ENCODE measurements around the gene MICAL2. TPM values are rescaled to one million over a fixed set of nuclear protein-coding genes. Genes with fewer than 3 reads are reported as not detected.

Gene MICAL2
- total and polyA plus RNA-seq, 3 experiments from 2014 or later = 32.4 to 147 (median 146) TPM

DNA sequence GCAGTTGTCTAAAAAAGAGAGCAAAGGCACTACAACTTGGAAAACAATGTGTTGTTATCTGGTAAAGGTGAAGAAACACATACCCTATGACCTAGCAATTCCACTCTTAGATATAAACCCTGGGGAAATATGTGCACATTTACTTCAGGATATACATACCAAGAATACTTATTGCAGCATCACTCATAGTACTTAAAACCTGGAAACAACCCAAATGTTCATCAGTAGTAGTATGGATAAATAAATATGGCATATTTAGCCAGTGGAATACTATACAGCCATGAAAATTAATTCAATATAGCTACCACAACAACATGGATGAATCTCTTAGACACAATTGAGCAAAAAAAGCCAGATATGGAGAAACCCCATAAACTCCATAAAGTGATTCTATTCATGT lies 26.1 kb upstream of the MICAL2 start:
- Mint-ChIP-seq H3K9me3 (peaks cover 0 to 3% (median 0%) of the 10 kb centered on the region in 5 donors), H3K36me3 (no peaks in the 10 kb centered on the region), H3K4me1 (peaks cover 50 to 53% (median 50%) of the 10 kb centered on the region in 3 donors), H3K27ac (peak overlapping the region in 1 of 8 donors; percentile 53), H3K27me3 (no peaks in the 10 kb centered on the region), H3K4me3 (peak overlapping the region in 1 of 7 donors; percentile 58)
- no peaks in the 10 kb centered on the region for H3K36me3 ChIP-seq (ENCODE audit: insufficient read depth, low read length)
- no peaks in the 10 kb centered on the region for H3K27me3 ChIP-seq (ENCODE audit: insufficient read depth, low read length, poor library complexity, severe bottlenecking)
- H3K4me3 ChIP-seq (ENCODE audit: low read length) = no peak overlapping the region
- CTCF ChIA-PET = no interaction called here
- no peak for DNase-seq
- H3K9me3 ChIP-seq (ENCODE audit: low read length) = no peaks in the 10 kb centered on the region
- POLR2A ChIA-PET = interaction anchor here (0.7 kb wide), 1 partner anchor 9 kb away, joined by 4 read pairs; no protein-coding TSS in a partner anchor
- peaks cover 41% of the 10 kb centered on the region for H3K4me1 ChIP-seq (ENCODE audit: insufficient read depth, low read length)
- no peak overlapping the region for H3K27ac ChIP-seq (ENCODE audit: low read depth, low read length)

DNA sequence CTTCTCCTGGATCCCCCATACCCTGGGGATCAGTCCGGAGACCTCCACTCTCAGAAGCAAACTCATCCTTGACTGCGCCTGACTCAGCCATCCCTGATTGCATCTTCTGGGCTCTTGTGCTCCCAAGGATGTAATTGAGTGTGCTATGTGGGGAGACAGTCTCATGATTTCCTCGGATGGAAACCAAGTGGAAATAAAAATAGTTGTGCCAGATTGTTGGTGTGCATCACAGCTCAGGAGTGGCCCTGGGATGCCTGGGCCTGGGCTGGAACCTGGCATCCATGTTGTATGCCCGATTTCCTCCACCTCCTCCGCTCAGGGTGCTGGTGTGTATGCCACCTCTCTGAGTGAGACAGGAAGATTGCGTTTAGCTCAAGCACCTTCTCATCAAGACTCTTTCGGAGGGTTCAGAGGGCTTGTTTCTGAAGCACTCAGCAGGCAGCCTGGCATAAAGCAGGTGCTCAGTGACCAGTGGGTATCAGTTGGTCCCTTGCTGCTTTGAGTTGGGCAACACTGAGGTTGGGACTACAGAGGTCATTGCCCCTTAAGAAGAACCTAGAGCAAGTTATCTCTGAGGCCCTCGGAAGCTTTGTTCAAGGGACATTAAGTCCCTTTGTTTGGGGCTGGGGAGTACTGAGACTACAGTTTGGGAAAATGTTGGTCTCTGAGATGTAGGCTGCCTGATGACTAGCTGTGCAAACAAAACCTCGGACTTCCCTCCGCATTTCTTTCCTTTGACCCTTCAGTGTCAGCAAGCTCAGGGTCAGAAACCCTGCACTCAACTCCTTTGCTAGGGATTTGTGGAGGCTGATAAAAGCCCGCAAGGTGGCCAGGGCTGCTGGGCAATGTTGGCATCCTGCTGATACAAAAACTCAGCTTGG lies 24.8 kb upstream of the MICAL2 start:
- Histone ChIP-seq H3K36me3 (ENCODE audit: insufficient read depth, low read length) (no peaks in the 10 kb centered on the region), H3K27me3 (ENCODE audit: insufficient read depth, low read length, poor library complexity, severe bottlenecking) (no peaks in the 10 kb centered on the region), H3K4me1 (ENCODE audit: insufficient read depth, low read length) (peaks cover 54% of the 10 kb centered on the region), H3K9me3 (ENCODE audit: low read length) (no peaks in the 10 kb centered on the region), H3K4me3 (ENCODE audit: low read length) (no peak overlapping the region), H3K27ac (ENCODE audit: low read depth, low read length) (no peak overlapping the region)
- ChIA-PET CTCF (interaction anchor here (1.5 to 4.8 kb wide), 5 partner anchors 15 to 151 kb away, joined by 3 to 22 read pairs (median 9); no protein-coding TSS in a partner anchor), POLR2A (no interaction called here)
- Mint-ChIP-seq H3K27me3 (no peaks in the 10 kb centered on the region), H3K4me1 (peaks cover 62 to 67% (median 64%) of the 10 kb centered on the region in 3 donors), H3K9me3 (peaks cover 0 to 3% (median 0%) of the 10 kb centered on the region in 5 donors), H3K36me3 (no peaks in the 10 kb centered on the region), H3K4me3 (peak overlapping the region; percentile 48 to 92 (median 78)), H3K27ac (peak overlapping the region in 7 of 8 donors; percentile 3 to 94 (median 86))
- DNase-seq = no peak

DNA sequence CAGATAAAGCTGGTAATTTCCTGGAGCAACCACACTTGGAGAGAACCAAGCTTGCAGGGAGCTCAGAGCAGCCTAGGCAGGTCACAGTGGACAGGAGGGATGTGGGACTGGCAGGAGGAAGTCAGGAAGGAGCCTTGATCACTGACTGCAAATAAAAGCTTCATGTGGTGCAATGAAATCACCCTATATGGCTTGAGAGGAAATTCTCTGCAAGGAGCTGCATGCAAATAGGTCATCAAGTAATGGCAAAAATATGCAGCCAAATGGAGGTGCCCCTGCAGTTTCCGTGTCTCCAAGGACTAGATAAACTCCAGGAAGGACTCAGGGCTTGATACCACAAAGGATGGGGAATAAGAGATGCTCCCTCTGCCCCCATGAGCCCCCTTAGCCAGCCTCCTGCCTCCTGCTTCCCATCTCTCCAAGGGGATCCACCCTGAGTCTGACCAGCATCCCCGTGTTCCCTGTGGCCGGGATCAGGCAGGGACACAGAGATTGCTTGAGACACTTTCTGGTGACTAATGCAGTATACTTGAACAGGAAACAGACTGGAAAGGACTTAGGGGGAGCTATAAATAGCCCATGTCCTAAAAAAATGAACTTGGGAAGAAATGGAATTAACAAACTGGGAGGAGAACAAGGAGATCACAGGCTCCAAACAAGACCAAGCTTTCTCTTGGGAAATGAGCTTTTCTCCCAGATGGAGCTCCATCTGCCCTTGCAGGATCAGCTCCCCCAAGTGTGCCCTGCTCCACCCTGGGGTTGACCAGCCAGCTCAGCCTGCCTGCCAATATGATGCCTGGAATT lies 23.9 kb upstream of the MICAL2 start:
- Mint-ChIP-seq H3K9me3 (peaks cover 0 to 3% (median 0%) of the 10 kb centered on the region in 5 donors), H3K27ac (peak overlapping the region; percentile 66 to 94 (median 90)), H3K4me1 (peaks cover 68 to 74% (median 72%) of the 10 kb centered on the region in 3 donors), H3K27me3 (no peaks in the 10 kb centered on the region), H3K4me3 (peak overlapping the region; percentile 48 to 92 (median 78)), H3K36me3 (no peaks in the 10 kb centered on the region)
- H3K4me3 ChIP-seq (ENCODE audit: low read length) = peak overlapping the region; percentile 19
- H3K9me3 ChIP-seq (ENCODE audit: low read length) = no peaks in the 10 kb centered on the region
- no peaks in the 10 kb centered on the region for H3K36me3 ChIP-seq (ENCODE audit: insufficient read depth, low read length)
- CTCF ChIA-PET = interaction anchor here (1.3 to 4.8 kb wide), 7 partner anchors 16 to 150 kb away, joined by 3 to 22 read pairs (median 6); no protein-coding TSS in a partner anchor
- peaks cover 60% of the 10 kb centered on the region for H3K4me1 ChIP-seq (ENCODE audit: insufficient read depth, low read length)
- POLR2A ChIA-PET = no interaction called here
- no peak for DNase-seq
- no peaks in the 10 kb centered on the region for H3K27me3 ChIP-seq (ENCODE audit: insufficient read depth, low read length, poor library complexity, severe bottlenecking)
- H3K27ac ChIP-seq (ENCODE audit: low read depth, low read length) = no peak overlapping the region

- Mint-ChIP-seq H3K27ac (peak overlapping the region; percentile 66 to 94 (median 90)), H3K4me3 (peak overlapping the region; percentile 48 to 92 (median 78)), H3K36me3 (no peaks in the 10 kb centered on the region), H3K9me3 (peaks cover 0 to 3% (median 0%) of the 10 kb centered on the region in 5 donors), H3K4me1 (peaks cover 74 to 81% (median 80%) of the 10 kb centered on the region in 3 donors), H3K27me3 (no peaks in the 10 kb centered on the region)
- Histone ChIP-seq H3K4me1 (ENCODE audit: insufficient read depth, low read length) (peaks cover 66% of the 10 kb centered on the region), H3K36me3 (ENCODE audit: insufficient read depth, low read length) (no peaks in the 10 kb centered on the region), H3K27ac (ENCODE audit: low read depth, low read length) (no peak overlapping the region), H3K27me3 (ENCODE audit: insufficient read depth, low read length, poor library complexity, severe bottlenecking) (no peaks in the 10 kb centered on the region), H3K9me3 (ENCODE audit: low read length) (no peaks in the 10 kb centered on the region), H3K4me3 (ENCODE audit: low read length) (peak overlapping the region; percentile 19)
- CTCF ChIA-PET = interaction anchor here (0.9 to 4.8 kb wide), 12 partner anchors 12 to 194 kb away, joined by 3 to 22 read pairs (median 4); no protein-coding TSS in a partner anchor
- DNase-seq = peak; percentile 16 to 72 (median 44)
- POLR2A ChIA-PET = interaction anchor here (0.7 to 1.1 kb wide), 4 partner anchors 27 to 1582 kb away, joined by 3 to 4 read pairs (median 3); no protein-coding TSS in a partner anchor
Observed at GRCh38 chr11:12087075-12088004, 23.1 kb upstream of the MICAL2 start.

DNA sequence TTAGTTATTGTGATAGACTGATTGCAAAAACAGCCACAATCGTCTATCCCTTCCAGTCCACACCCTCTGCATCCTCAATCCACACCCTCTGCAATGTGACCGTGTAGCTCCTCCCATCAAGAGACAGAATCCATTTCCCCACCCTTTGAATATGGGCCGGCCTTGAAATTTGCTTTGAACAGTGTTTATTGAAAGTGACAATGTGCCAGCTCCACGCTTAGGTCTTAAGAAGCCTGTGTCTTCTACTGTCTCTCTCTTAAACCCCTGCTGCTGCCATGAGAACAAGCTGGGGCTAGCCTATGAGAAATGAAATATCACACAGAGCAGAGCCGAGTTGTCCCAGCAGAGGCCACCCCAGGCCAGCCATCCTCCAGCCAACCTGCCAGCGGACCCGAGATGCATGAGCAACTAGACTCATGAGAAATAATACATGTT lies 22.3 kb upstream of the MICAL2 start:
- peaks cover 0 to 3% (median 0%) of the 10 kb centered on the region in 5 donors for H3K9me3 Mint-ChIP-seq
- H3K27ac Mint-ChIP-seq = peak overlapping the region; percentile 66 to 94 (median 90)
- no peak overlapping the region for H3K27ac ChIP-seq (ENCODE audit: low read depth, low read length)
- H3K27me3 ChIP-seq (ENCODE audit: insufficient read depth, low read length, poor library complexity, severe bottlenecking) = no peaks in the 10 kb centered on the region
- ChIA-PET POLR2A (interaction anchor here (0.8 to 1.1 kb wide), 2 partner anchors 136 to 1581 kb away, joined by 3 read pairs; no protein-coding TSS in a partner anchor), CTCF (interaction anchor here (0.6 to 4.8 kb wide), 10 partner anchors 11 to 1830 kb away, joined by 3 to 22 read pairs (median 4); no protein-coding TSS in a partner anchor)
- H3K9me3 ChIP-seq (ENCODE audit: low read length) = no peaks in the 10 kb centered on the region
- no peaks in the 10 kb centered on the region for H3K36me3 Mint-ChIP-seq
- H3K4me3 ChIP-seq (ENCODE audit: low read length) = peak overlapping the region; percentile 14
- DNase-seq = peak in 1 of 5 donors; percentile 19
- H3K36me3 ChIP-seq (ENCODE audit: insufficient read depth, low read length) = no peaks in the 10 kb centered on the region
- peaks cover 74 to 81% (median 80%) of the 10 kb centered on the region in 3 donors for H3K4me1 Mint-ChIP-seq
- no peaks in the 10 kb centered on the region for H3K27me3 Mint-ChIP-seq
- peaks cover 66% of the 10 kb centered on the region for H3K4me1 ChIP-seq (ENCODE audit: insufficient read depth, low read length)
- H3K4me3 Mint-ChIP-seq = peak overlapping the region; percentile 48 to 92 (median 78)

GRCh38 chr11:12088531-12088930 lies 21.9 kb upstream of the MICAL2 start:
- POLR2A ChIA-PET = no interaction called here
- Mint-ChIP-seq H3K27ac (peak overlapping the region in 5 of 8 donors; percentile 55 to 91 (median 63)), H3K4me3 (peak overlapping the region in 6 of 7 donors; percentile 34 to 92 (median 53)), H3K9me3 (peaks cover 0 to under 1% (median 0%) of the 10 kb centered on the region in 5 donors), H3K36me3 (no peaks in the 10 kb centered on the region), H3K4me1 (peaks cover 73 to 81% (median 78%) of the 10 kb centered on the region in 3 donors), H3K27me3 (no peaks in the 10 kb centered on the region)
- no peaks in the 10 kb centered on the region for H3K9me3 ChIP-seq (ENCODE audit: low read length)
- no peaks in the 10 kb centered on the region for H3K27me3 ChIP-seq (ENCODE audit: insufficient read depth, low read length, poor library complexity, severe bottlenecking)
- H3K36me3 ChIP-seq (ENCODE audit: insufficient read depth, low read length) = no peaks in the 10 kb centered on the region
- H3K27ac ChIP-seq (ENCODE audit: low read depth, low read length) = no peak overlapping the region
- DNase-seq = no peak
- no peak overlapping the region for H3K4me3 ChIP-seq (ENCODE audit: low read length)
- CTCF ChIA-PET = interaction anchor here (0.6 to 4.8 kb wide), 7 partner anchors 14 to 1831 kb away, joined by 3 to 22 read pairs (median 6); no protein-coding TSS in a partner anchor
- H3K4me1 ChIP-seq (ENCODE audit: insufficient read depth, low read length) = peaks cover 66% of the 10 kb centered on the region
